SKM-1 (cell line): ENCODE measurements around the gene RTN4RL1.
"Not testable (repeated sequence)": the region's sequence is repeated elsewhere in the genome, so short reads cannot be mapped to it uniquely, and the experiment has no call there.

Experiments
- DNase-seq: peaks from one replicate; lab custom pipeline; 2025; ENCODE audit not compliant: unreplicated experiment; lab: John Stamatoyannopoulos, UW

RTN4RL1 gene

DNA sequence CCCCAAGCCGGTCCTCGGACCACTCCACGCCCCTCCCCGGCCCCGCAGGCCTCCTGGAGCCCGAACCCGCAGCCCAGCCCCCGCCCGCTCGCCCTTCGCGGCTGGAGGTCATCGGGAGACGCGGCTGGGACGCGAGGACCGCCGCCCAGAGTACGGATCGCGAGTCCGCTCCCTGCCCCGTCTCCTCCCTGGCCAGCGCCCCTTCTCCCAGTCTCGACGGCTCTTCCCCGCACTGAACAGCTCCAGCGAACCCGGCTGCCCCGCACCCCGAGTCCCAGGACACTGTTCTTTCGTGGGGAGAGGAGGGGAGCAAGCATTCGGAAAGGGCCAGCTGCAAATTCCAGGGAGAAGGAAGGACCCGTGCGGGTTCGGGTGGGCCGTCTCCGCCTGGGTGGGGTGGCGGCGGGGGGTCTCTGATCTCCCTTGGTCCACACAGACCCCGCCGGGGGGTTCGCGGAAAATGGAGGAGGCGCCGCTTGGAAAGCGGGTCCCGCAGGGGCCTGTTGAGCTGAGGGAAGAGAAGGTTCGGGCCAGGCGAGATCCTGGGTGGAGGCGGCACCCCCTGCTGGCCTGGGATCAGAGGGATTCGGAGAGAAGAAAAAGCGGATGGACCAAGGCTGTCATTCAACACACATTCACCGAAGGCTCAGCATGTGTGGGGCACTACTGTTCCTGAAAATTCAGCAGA is 632 bp upstream of the RTN4RL1 start:
- DNase-seq = no peak

DNA sequence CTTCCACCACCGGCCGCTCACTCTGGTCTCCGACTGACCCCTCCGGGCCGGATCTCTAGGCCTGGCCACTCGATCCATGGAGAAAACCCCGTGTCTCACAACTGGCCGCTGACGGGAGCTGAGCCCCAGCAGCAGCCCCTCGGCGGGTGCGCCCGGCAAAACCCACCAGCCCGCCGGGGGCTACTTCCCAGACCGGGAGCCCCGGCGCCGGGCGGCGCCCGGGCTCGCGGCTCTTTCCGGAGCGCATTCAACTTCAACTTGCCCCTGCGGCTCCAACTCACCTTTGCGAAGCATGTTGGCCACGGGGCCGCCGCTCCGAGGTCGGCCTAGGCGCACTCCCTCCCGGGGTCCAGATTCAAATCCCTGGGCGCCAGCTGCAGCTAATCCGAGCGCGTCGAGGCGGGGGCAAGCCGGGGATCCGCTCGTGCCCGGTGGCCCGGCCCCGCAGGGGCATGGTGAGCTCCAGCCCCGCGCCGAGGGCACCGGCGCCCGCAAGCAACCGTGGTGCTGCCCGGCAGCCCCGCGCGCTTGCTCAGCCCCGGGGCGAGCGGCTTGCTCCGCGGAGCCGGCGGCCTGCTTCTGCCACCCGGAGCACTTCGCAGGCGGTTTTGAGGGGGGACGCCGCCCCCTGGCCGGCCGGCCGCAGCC is 438 bp downstream of the RTN4RL1 start:
- DNase-seq = no peak

DNA sequence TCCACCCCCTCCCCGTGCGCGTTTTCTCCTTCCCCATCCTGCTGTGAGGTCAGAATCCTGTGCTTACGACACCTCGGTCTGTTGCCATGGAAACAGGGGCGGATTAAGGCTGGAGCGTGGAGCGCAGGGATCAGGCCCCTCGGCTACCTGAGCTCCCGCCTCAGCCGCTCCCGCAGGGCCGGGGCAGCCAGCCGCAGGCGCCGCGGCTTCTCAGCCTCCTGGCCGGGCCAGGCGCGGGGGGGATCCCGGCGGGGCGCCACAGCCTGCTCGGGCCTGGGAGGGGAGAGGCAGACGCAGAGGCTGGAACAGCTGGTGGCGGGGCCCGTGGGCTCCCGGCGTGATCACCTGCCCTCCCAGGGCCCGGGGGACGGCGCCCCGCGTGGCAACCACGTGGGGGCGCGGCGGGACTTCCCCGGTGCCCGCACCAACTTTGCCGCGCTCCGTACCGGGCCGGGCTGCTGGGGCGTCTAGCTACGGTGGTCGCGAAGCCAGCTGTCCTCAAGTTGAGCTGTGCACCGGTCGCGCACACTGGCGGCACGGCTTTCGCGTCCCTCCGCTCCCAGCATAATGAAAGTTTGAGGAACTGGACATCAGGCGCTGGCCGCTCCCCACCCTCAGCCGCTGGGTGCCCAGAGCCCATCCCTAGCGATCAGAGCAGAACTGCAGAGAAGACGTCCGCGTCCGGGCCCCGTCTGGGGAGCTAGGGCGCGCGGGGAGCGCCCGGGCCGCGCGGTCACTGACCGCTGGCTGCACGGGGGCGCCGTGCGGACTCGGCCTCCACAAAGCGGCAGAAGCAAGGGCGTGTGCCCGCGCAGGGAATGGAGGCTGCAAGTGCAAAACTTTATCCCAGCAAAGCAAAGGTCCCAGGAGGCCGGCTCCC is 1.2 kb downstream of the RTN4RL1 start:
- DNase-seq = no peak

DNA sequence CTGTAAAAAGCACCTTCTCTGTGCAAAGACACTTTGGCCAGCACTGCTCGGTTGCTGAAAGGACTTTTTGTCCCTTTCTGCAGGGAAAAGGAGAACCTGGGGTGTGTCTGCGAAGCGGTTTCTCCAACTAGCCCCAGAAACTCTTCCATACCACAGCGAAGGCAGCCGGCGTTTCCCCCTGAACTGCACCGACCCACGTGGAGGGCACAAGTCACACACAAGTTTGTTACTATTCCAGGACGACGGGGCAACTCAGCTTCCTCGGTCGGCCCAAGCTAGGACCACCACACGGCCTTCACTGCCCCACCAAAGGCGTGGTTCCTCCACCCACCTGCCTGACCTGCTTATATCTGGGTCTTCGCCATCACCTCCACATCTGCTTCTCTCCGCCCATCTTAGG is 1.9 kb downstream of the RTN4RL1 start:
- no peak for DNase-seq

DNA sequence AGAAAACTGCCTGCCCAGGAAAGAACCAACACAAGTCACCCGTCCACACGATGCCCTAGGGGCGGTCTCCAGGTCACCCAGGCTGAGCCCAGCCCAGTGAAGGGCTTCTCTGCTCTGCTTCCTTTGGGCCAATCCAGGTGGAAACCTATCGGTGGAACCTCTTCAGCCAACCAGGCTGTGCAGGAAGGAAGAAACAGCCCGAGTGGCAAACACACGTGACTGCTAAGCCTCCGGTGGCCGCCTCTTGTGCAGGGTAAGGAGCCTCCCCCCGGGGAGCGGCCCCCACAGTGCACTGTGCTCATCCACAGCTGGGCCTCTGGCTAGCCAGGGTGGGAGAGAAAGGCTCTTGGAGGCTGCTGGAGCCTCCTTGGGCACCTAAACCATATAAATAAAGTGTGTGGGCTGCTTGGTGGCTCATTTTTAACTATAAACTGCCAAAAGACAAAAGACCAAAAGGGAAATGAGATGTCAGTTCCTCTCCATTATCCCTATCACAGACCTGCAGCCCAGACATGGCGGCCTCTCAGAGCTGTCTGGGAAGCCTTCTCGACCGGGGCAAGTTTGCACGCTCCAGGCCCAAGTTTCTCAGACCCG is 2.4 kb downstream of the RTN4RL1 start:
- no peak for DNase-seq

DNA sequence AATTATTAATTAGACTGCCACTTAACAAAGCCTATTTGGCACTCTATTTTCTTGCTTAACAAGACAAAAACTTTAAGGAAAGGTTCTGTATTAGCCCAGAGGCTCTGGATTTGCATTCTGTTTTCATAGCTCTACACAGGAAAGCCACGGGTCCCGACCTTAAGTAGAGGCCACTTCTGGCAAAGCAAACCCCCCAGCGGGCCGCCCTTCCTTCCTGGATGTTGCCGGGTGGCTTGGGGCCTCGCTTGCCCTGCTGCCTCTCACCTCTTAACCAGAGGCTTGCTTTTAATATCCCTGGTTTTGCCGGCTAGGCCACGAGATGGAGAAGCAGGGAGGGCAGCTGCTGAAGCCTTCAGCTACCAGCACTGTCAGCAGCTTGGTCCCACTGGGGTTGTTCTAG is 4.4 kb downstream of the RTN4RL1 start:
- no peak for DNase-seq

DNA sequence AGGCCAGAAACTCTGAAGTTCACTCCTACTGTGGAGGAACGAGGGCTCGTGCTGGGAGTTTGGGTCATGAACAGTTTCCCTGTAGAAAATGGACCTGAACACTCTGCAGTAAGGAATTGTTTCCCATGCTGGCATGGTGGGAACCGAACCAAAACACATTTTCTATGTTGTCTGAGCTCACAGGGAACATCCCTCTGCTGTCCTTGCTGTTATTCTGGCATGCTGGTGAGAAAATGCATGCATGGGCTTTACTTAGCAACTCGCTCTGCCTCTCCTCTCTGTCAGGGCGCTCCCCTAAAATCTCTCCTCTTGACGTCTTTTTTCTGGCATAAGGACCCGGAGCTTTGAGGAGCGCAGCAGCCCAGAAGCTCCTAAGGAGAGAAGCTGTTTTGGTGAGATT is 5.4 kb downstream of the RTN4RL1 start:
- DNase-seq = no peak

DNA sequence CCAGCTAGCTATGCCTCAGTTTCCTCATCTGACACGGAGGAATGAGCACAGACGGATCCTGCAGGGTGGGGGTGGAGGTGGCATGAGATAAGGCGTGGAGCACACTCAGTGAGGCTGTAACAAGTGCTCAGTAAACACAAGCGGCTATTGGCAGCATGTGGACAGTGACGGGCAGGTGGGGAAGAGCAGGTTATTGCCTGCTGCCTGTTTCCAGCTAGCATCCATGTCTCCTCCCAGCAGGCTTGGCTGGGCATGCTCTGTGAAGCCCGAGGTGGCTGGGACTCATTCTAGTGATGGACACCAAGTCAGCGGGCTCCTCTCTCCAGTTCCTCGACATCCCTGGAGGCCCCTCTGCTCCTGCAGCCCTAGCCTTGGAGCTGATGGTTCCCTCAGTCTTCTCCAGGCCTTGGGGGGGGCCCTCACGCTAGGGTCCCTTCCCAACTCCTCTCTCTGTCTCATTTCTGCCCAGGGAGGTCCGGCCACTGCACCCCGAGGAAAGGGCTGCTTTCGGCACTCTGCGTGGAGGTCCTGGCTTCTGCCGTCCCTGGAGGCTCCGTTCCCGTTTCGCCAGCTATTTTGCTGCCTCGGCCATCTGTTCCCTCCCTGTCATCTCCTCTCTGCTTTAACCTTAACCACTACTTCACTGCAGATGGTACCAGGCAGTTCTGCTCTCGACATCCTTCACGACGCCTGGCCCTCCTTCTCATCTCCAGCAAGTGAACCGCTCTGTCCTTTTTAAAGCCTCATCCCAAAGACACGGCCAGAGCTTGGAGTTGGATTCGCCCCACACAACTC is 6.2 kb downstream of the RTN4RL1 start:
- no peak for DNase-seq

DNA sequence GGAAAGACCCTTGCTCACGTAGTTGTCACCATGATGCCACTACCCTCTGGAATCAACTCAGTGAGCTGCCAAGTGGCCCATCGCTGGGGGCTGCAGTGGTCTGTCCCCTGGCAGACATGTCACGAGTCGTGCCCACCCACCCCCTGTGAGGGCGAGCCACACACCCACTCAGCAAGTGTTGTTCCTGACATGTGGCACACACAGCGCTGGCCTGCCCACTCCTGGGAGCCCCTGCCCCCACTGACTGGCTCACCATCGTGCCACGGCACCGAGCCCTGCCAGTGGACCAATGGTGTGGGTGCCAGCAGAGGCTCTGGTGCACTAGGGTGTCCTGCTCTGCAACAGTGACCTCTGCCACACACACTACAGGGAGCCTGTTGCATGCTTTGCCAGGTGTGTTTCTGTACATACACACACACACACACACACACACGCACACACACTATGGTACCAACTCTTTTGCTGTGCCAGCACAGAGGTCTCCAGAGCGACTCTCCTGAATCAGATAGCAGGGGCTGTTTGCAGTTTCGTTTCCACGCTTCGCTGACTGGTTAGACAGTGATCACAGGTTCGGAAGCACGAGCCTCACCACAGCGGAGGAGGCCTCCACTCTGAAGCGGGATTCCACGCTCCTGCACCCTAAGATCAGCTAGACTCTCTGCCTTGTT is 7.7 kb downstream of the RTN4RL1 start:
- DNase-seq = no peak

DNA sequence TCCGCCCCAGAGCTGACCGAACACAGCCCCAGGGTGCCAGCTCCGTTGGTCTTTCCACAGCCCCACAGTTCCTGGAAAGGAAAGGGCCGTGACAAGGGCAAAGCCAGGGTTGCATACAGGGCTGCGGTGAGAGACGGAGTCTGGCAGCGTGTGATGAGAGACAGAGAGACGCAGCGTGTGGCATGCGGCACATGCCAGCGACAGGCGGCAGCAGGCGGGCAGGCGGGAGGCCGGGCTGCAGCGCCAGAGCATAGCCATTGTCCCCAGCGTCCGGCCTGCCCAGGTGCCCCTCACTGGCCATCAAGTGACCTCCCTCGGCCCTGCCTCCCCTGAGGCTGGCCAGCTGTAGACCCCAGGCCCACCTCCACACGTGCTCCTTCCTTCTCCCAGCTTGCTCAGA is 8.6 kb downstream of the RTN4RL1 start:
- DNase-seq = no peak

DNA sequence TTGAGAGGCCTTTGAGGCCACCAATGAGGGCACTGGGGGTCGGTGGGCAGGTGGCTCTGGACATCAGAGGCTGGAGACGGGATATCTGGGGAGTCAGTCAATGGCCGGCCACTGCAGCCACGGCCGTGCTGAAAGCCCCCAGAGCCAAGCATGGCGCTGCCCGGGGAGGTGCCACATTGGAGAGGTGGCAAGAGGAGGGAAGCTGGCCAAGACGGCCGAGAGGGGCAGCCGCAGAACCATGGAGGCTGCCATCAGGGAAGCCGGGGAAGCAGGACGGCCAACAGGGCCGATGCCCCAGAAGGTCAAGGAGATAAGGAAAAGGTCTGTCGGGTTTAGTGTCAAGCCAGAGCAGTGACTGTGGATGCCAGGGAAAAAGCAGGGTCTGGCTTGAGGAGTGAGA is 9.8 kb downstream of the RTN4RL1 start:
- no peak for DNase-seq

DNA sequence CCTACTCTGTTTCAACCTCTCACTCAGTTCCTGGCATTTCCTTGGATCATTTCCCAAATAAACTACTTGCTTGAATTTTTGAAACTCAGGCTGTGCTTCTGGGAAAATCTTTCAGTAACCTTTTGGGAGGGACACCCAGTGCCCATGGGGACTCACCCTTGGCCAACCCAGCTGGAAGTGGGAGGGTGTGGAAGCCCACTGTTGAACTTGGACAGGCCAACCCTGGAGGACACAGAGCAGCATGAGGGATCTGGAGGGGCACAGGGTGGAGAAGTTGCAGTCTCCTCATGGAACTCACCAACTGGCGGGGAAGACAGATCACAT is 11.2 kb downstream of the RTN4RL1 start:
- no peak for DNase-seq

DNA sequence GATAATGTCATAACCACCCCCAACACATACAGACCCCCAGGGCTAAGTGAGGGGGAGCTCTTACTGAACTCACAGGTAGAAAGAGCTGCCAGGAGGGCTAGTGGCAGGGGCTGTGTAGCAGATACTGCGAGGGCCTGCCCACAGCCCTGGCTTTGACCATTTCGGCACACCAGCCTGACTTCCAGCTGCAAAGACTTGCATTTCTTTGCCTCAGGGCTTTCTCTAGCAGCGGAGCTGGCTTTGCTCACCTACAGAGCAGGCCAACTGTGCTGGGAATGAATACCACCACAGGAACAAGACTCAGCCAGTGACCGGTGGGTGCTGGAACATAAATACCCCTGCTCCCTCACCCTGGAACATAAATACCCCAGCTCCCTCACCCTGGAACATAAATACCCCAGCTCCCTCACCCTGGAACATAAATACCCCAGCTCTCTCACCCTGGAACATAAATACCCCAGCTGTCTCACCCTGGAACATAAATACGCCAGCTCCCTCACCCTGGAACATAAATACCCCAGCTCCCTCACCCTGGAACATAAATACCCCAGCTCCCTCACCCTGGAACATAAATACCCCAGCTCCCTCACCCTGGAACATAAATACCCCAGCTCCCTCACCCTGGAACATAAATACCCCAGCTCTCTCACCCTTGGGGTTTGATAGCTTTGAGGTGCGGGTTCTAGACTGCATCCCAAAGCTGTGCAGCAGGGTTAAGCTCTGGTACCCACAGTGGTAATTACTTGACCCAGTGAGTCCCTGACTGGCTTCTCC is 11.7 kb downstream of the RTN4RL1 start:
- DNase-seq = not testable (repeated sequence)

DNA sequence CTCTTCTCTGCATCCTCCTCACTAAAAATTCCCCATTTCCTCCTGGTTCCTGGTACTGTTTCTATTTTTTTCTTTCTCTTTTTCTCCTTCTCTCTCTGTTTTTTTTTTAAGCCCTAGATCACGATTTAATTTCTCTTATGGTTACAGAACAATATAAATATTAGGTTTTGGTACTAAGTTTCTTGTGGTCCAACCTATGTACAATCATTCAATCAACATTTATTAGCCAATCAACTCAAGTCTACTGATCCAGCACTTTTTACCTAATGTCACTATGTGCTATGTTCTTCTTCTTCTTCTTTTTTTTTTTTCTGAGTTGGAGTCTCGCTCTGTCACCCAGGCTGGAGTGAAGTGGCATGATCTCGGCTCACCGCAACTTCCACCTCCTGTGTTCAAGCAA is 12.6 kb downstream of the RTN4RL1 start:
- no peak for DNase-seq

DNA sequence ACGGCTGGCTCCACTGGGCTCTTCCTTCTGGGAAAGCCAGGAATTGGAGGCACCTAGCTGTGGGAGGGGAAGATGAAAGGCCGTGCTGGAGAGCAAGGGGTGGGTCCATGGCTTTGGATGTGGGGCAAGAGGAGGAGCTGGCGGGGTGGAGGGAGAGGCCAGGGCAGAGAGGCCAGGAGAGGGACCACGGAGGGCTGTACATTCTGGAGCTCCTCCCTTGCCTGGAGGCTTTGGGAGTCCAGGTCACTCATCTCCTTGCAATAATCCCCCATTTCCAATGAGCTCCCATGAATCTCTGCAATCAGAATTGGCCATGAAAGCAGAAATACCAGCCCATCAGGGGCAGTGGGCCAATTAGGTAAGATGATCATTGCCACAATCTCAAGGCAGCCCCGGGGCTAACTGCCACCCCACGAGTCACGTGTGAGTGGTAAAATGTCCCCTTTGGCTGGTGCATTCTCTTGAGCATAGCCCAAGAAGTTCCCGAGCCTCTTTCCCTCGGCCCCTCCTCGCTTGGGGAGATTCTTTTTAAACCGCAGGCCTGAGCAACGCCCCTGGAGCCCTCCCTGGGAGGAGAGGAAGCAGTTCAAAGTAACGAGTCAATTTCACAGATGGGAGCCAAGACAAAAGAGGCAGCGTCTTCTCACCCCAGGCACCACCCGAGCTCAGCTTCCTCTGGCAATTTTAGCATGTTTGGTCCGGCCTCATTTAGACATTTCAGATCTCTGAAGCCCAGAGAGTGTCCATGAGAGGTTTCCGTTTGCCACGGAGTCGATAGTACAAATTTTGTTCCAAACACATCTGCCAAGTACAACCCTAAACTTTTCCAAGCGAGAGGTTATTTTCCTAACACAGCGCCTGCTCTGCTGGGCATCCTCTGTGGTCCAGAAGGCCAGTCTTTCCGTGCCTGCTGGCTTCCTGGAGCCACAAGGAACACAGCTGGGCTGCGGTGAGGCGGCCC is 13.4 kb downstream of the RTN4RL1 start:
- no peak for DNase-seq

DNA sequence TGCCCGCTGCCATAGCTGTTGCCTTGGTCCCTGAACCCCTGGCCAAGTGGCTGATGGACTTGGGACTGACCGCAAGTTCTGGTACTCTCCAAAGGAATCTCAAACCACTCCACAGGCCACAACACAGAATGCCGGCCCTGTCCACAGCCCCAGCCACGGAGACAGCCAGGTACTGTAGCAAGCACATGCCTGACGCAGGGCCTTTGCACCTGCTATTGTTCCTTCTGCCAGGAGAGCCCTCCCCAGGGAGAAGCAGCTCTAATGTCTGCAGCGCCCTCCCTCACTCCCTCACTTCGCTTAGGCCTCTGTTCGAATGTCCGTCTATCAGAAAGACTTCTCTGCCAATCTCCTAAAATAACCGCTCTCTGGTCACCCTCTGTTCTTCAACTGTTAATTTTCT is 15.4 kb downstream of the RTN4RL1 start:
- DNase-seq = no peak

DNA sequence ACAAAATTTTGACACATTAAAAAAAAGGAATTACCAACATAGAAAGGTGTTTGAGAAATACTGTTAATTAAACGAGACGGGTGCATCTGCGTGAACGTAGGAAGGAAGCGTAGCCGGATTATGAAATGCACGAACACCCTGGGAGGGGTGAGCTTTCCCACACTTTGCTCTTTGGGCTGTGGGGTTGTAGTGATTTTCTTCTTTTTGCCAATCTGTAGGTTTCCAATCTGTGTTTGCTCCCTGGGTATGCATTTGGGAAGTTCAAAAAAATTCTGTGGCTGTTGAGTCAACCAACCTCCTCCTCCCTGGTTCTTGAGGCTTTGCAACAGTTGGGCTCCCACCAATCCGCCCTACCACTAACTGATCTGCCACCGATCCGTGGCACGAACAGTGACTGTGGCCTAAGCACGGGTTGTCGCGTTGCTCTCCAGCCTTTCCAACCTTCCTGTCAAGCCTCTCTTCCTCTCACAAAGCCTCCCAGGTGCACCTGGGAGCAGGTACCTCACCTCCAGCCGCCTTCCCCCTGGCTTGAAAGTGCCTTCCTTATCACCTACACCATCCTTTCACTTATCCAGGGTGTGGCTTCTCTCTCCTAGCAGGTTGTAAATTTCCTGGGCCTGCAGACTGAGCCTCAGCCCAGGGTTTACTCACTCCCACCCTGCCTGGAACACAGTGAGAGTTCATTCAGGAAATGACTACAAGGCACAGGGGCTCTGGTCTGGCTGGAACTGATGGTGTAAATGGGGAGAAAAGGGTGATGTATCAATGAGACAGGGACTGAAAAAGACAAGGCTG is 16.6 kb downstream of the RTN4RL1 start:
- DNase-seq = no peak

DNA sequence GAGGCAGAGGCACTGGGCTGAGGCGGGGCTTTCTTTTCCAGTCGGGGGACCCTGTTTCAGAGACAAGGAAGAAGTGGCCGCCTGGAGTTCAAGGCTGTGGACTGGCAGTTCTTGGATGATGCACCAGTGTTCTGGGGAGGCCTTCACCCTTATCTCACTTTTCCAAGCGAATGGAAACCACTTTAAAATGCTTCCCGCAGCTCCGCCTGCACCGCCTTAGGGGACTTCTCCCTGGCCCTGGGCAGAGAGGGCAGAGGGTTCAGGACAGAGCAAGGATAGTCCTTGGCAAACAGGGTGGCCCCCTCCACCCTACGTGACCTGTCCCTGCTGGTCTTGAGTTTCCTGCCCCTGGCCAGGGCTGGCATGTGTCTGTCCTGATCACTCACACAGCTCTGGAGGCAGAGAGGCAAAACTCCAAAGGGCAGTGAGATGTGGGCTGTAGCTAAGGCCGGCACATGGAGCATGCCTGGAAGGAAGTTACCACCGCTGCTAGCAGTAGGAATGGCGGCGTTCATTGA is 20.6 kb downstream of the RTN4RL1 start:
- no peak for DNase-seq
